NCI-H1048 (cell line): Measurements from ENCODE around the gene SHD.
"Not testable (repeated sequence)": the region's sequence is repeated elsewhere in the genome, so short reads cannot be mapped to it uniquely, and the experiment has no call there.

Experiments used
- DNase-seq: peaks from one replicate; lab custom pipeline; 2025; lab: John Stamatoyannopoulos, UW

SHD gene, protein sequence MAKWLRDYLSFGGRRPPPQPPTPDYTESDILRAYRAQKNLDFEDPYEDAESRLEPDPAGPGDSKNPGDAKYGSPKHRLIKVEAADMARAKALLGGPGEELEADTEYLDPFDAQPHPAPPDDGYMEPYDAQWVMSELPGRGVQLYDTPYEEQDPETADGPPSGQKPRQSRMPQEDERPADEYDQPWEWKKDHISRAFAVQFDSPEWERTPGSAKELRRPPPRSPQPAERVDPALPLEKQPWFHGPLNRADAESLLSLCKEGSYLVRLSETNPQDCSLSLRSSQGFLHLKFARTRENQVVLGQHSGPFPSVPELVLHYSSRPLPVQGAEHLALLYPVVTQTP

GRCh38 chr19:4278419-4279266 is at the start of gene SHD:
TSS of gene SHD (plus strand) at chr19:4279266. CDS start at chr19:4280064, 798 bp downstream.
- no peak for DNase-seq

DNA sequence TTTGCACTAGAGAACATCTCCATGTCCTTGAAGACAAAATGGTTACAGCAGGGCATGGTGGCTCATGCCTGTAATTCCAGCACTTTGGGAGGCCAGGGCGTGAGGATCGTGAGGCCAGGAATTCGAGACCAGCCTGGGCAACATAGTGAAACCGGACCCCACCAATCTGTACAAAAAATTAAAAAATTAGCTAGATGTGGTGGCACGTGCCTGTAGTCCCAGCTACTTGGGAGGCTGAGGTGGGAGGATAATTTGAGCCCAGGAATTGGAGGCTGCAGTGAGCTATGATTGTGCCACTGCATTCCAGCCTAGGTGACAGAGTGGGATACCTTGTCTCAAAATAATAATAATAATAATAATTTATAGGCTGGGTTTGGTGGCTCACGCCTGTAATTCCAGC is 48.8 kb upstream of the SHD start:
- DNase-seq = not testable (repeated sequence)

- DNase-seq = not testable (repeated sequence)
Observed at GRCh38 chr19:4231521-4231920, 47.5 kb upstream of the SHD start.

DNA sequence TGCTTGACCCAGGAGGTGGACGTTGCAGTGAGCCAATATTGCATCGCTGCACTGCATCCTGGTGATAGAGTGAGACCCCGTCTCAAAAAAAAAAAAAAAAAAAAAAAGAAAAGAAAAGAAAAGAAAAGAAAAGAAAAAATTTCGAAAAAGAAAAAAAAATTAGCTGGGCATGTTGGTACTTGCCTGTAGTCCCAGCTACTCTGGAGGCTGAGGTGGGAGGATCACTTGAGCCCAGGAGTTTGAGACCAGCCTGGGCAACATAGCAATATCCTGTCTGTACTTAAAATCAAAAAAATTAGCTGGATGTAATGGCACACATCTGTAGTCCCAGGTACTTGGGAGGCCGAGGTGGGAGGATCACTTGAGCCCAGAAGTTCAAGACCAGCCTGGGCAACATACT is 46.9 kb upstream of the SHD start:
- DNase-seq = not testable (repeated sequence)

GRCh38 chr19:4232614-4233281 is 46.3 kb upstream of the SHD start:
- no peak for DNase-seq

- DNase-seq = no peak
Observed at GRCh38 chr19:4233282-4233853, 45.7 kb upstream of the SHD start.

DNA sequence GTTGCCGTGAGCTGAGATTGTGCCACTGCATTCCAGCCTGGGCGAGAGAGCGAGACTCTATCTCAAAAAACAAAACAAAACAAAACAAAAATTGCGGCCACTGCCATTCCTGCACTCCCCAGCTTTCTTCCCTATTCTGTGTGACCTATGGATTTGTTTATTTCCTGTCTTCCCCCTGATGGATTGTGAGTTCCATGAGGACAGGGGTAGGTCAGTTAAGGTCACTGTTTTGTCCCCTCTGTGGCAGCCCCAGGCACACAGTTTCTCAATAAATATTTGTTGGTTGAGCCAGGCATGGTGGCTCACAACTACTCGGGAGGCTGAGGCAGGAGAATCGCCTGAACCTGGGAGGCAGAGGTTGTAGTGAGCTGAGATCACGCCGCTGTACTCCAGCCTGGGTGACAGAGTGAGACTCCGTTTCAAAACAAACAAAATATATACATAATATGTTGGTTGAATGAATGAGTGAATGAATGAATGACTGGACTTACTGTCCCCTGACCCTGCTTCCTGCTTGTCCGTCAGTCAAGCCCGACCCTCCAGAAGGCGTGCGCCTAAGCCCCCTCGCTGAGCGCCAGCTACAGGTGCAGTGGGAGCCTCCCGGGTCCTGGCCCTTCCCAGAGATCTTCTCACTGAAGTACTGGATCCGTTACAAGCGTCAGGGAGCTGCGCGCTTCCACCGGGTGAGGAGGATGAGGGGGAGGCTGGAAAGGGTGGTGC is 44.8 kb upstream of the SHD start:
- no peak for DNase-seq

DNA sequence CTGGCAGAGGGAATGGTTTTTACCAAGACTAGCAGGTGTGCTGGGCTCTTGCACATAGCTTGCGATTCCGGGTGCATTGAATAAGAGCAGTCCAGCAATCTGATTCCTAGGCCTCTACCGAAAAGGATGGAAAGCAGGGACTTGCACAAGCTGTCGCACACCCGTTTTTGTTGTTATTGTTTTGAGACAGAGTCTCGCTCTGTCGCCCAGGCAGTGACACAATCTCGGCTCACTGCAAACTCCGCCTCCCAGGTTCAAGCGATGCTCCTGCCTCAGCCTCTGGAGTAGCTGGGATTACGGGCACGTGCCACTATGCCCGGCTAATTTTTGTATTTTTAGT is 44.2 kb upstream of the SHD start:
- no peak for DNase-seq

DNA sequence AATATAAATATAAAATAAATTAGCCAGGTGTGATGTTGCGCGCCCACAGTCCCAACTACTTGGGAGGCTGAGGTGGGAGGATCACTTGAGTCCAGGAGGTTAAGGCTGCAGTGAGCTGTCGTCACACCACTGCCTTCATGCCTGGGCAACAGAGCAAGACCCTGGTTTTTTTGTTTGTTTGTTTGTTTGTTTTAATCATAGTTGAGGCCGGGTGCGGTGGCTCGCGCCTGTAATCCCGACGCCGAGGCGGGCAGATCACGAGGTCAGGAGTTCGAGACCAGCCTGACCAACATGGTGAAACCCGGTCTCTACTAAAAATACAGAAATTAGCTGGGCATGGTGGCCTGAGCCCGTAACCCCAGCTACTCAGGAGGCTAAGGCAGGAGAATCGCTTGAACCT is 41.6 kb upstream of the SHD start:
- not testable (repeated sequence) for DNase-seq

GRCh38 chr19:4238831-4239230 is 40.2 kb upstream of the SHD start:
- no peak for DNase-seq

DNA sequence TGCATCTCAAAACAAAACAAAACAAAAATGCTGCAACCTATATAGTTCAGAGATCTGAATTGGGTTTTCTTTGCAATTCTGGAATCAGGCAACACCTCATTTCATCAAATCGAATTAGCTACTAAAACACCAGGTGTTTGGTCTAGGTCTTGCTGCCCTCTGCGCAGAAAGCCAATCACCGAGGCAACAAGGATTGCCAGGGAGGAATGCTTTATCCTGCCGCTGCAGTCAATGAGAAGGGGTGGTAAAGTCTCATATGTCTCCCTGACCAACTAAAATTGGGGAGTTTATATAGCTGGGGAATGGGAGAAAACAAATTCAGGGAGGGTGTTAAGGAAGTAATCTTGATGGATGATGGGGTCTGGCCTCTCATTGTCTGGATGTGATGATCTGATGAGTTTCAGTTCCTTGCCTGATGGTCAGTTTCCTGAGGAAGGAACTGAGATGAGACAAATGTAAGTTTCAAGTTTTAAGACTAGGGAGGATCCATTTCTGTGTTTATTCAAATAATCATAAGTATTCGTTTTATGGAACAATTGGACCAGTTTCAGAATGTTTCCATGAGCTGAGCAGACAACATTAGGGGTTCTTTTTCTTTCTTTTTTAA is 37.1 kb upstream of the SHD start:
- DNase-seq = no peak

- DNase-seq = not testable (repeated sequence)
Observed at GRCh38 chr19:4245938-4246337, 33.1 kb upstream of the SHD start.

GRCh38 chr19:4246767-4247593 is 32.1 kb upstream of the SHD start, which contains the start of gene YJU2:
TSS of gene YJU2 (plus strand) at chr19:4247080. CDS start at chr19:4247147, 67 bp downstream.
- DNase-seq = peak; percentile 99

GRCh38 chr19:4256563-4256962 is 22.5 kb upstream of the SHD start:
- DNase-seq = no peak

DNA sequence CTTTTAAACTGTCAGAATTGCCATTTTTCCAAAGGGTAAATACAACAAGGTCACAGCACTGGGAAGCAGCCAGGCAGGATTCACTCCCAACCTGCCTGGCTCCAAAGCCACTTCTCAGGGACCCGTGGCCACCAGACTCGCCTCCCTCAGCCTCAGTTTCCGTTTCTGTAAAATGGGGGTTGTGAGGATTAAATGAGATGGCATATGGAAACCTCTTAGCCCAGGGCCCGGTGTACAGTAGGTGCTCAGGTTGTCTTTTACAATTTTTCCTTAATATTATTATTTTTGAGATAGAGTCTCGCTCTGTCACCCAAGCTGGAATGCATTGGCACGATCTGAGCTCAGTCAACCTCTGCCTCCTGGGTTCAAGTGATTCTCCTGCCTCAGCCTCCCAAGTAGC is 22.0 kb upstream of the SHD start:
- DNase-seq = no peak

DNA sequence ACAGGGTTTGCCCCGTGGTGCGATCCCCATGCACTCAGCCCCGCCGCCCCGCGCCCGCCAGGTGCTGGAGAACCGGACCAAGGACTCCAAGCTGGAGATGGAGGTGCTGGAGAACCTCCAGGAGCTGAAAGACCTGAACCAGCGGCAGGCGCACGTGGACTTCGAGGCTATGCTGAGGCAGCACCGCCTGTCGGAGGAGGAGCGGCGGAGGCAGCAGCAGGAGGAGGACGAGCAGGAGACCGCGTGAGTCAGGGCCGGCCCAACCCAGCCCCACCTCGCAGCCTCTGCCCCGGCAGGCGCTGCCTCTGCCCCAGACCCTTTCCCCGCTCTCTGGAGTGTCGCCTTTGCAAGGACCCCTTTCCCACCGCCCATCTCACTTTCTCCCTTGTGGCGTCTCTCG is 20.9 kb upstream of the SHD start:
- no peak for DNase-seq

DNA sequence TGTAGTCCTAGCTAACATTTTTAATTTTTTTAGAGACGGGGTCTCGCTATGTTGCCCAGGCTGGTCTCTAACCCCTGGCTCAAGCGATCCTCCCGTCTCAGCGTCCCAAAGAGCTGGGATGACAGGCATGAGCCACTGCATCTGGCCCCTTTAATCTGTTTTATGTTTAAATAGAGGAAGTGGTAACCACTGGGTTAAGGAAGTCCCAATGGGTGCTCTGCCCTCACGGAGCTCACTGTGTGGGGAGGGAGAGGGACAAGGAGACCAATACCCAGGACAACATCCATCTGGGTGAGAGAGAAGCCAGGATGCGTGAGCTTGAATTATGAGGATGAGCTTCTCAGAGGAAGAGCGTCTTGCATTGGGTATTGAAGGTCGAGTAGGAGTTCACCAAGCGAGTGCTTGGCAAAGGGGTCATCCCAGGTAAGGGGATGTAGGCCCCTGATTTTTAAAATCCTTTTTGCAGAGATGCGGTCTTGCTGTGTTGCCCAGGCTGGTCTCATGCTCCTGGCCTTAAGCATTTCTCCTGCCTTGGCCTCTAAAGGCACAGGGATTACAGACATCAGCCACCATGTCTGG is 18.4 kb upstream of the SHD start:
- no peak for DNase-seq

DNA sequence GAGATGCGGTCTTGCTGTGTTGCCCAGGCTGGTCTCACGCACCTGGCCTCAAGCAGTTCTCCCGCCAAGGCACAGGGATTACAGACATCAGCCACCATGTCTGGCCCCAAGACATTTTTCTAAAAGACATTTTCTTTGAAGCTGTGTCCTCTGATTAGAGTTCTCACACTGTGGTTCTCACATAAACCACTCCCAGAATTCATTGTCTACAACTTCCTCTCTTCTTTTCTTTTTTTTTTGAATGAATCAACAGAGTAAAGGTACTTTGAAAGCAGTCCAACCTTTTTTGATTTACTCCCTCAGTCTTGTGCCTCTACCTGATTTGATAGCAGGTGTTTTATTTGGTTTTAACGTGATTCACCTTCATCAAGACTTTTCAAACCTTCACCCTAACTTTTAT is 14.3 kb upstream of the SHD start:
- no peak for DNase-seq

DNA sequence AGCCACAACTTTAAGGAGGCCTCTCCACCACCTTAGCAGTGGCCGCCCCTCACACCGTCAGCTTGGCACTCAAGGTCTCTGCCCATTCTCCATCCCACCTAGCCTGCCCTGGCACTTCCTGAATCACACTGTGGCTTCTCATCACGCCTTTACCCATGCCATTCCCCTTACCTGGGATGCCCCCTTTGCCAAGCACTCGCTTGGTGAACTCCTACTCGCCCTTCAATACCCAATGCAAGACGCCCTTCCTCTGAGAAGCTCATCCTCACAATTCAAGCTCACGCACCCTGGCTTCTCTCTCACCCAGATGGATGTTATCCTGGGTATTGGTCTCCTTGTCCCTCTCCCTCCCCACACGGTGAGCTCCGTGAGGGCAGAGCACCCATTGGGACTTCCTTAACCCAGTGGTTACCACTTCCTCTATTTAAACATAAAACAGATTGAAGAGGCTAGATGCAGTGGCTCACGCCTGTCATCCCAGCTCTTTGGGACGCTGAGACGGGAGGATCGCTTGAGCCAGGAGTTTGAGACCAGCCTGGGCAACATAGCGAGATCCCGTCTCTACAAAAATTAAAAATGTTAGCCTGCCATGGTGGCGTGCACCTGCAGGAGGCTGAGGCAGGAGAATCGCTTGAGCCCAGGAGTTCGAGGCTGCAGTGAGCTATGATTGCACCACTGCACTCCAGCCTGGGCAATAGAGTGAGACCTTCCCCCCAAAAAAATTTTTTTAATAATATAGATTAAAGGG is 12.6 kb upstream of the SHD start:
- DNase-seq = no peak
